HG03460 (cell line): ENCODE measurements around the gene PRM2.
"Not testable (repeated sequence)": the region's sequence is repeated elsewhere in the genome, so short reads cannot be mapped to it uniquely, and the experiment has no call there.

Experiments
- ATAC-seq: cut with Tn5 transposase; IDR thresholded peaks from one replicate; pipeline ENCODE4 v1.9.1; 2021; ENCODE audit not compliant: unreplicated experiment

PRM2 gene

DNA sequence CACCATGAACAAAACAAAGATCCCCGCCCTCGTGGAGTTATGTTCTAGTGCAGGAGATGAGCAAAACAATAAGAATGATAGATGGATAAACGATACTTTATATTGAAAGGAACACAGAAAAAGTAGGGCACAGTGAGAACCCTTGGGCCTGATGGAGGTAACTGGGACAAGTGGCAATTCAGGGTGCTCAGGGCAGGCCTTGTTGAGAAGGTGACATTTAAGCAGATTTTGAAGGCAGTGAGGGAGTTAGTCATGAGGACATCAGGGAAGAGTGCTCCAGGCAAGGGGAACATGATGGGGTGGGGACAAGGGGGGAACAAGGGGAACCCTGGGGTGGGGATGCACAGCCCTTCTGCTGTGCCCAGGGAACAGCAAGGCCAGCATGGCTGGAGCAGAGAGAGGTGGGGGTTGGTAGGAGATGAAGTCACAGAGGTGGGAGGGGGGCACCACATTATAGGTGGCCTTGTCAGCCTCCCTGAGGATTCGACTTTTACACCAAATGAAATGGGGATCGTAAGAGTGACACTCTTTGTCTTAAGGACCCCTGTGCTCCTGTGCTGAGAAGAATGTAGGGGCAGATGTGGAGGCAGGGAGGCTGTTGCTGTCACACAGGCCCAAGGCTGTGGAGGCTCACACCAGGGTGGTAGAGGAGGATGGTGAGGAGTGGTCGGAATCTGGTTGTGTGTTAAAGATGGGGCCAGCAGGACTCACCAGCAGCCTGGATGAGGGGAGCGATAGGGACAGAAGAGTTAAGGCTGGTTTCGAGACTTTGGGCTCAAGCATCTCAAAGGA, 14.0 kb upstream of the PRM2 start:
- no peak for ATAC-seq

DNA sequence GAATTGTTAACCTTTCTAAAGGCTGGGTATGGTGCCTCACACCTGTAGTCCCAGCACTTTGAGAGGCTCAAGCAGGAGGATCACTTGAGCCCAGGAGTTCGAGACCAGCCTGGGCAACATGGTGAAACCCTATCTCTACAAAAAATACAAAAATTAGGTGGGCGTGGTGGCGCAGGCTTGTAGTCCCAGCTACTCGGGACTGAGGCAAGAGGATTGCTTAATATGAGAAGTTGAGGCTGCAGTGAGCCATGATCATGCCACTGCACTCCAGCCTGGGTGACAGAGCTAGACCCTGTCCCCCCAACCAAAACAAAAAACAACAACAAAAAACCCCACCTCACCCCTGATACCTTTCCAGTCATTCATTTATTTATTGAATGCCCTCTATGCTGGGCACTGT, 13.4 kb upstream of the PRM2 start:
- ATAC-seq: not testable (repeated sequence)

DNA sequence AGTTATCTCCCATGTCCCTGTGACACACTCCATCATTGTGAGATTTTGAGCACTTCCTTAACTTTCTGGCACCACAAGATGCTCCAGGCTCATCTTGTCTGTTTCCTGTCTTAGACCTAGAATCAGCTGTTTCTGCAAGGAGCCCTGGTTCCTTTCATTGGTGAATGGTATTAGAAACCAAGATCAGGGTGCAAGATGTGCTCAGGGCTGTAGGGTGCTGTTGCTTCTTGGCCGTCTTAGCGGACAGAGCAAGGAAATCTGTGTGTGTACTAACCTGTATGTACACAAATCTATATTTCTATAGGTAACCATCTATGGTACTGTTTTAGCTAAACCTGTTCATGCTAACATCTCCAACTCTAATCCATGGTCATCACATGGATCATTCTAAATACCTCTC, 12.9 kb upstream of the PRM2 start:
- no peak for ATAC-seq

DNA sequence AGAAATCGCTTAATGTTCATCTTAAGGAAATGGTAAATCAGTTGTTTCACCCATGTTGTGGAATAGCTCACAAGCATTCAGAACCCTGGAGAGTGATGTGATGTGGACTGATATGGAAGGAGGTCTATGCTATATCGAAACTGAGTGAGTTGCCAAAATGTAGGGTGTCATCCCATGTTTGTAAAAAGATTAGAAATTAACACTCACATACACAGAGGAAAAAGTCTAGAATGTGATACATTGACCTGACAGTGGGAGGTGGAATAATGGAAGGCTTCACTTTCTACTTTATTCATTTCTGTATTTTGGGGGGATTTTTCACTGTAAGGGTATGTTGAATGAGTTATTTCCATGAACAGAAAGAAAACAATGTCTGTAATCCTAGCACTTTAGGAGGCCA, 9.6 kb upstream of the PRM2 start:
- ATAC-seq: no peak

DNA sequence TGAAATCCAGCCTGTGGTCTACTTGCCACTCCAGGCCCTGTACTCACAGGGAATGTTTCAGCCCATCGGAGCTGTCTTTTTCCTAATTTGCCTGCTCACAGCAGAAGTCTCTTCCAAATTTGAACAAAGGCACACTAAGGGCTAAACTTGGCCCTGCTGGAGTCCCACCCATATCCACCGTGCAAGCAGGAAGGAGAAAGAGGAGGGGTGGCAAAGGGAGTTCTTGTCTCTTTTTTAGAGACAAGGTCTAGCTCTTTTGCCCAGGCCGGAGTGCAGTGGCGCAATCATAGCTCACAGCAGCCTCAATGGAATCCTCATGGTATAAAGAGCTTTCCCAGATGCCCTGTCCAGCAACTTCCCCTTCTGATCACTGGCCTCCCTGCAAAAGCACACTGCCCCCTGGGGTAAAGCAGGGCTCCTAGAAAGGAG, 7.6 kb upstream of the PRM2 start:
- no peak for ATAC-seq

DNA sequence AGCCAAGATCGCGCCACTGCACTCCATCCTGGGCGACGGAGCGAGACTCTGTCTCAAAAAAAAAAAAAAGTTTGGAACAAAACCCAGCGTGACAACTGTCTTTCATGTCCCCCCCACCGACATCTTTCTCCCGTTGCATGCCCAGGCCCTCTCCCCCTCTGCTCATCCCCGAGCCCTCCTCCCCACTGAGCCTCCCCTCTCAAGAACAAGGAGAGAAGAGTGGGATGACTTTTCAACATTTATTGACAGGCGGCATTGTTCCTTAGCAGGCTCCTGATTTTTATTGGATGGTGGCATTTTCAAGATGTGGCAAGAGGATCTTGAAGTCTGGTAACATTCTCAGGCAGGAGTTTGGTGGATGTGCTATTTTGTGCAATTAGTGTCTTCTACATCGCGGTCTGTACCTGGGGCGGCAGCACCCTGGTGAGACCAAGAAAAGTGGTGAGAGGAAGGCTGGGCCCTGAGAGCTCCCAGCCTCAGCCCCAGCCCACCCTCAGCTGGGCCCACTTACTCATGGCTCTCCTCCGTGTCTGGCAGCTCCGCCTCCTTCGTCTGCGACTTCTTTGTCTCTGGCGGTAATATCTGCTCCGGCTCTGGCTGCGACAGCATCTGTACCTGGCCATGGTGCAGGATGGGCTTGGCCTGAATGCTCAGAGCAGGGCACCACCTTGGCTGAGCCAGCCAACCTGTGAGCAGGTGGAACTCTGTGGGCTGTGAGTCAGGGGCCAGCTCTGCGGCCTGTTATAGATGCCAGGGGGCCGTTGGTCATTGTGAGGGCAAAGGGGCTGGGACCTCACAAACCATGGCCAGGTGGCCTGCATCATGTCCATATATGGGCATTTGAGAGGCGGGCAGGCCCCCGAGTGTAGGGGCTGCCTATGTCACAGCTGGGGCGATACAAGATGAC, 4.6 kb upstream of the PRM2 start, which contains the start of gene PRM1:
TSS of gene PRM1 (minus strand) at position 715 of the 907 bp plus-strand sequence. CDS start at position 623, 92 bp downstream.
- ATAC-seq: no peak

DNA sequence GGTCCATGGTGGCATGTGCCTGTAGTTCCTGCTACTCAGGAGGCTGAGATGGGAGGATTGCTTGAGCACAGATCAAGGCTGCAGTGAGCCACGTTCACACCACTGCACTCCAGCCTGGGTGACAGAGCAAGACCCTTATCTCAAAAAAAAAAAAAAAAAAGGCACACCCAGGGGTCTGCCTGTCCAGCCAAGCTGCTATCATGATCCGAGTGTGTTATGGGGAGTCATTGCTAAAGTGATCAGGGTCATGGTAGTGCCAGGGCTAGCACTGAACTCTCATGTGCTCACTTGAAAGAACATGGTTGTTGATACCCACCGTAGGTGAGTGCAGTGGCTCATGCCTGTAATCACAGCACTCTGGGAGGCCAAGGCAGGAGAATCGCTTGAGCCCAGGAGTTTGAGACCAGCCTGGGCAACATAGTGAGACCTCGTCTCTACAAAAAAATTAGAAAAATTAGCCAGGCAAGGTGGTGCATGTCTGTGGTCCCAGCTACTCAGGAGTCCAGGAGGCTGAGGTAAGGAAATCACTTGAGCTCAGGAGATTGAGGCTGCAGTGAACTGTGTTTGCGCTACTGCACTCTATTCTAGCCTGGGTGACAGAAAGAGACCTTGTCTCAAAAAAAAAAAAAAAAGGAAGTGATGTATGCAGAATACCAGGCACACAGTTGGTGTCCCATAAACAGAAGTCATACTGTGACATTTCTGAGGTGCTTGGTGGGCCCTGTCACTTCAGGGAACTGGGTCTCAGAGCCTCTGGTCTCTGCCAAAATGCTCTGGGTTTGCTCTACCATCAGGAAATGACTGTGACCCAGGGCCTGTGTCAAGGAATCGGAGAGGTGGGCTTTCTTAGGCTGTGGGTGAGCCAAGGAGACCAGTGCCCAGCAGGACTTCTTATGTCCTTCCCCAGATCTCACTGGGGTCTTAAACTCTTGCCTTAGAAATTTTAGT, 2.7 kb upstream of the PRM2 start:
- ATAC-seq: no peak

DNA sequence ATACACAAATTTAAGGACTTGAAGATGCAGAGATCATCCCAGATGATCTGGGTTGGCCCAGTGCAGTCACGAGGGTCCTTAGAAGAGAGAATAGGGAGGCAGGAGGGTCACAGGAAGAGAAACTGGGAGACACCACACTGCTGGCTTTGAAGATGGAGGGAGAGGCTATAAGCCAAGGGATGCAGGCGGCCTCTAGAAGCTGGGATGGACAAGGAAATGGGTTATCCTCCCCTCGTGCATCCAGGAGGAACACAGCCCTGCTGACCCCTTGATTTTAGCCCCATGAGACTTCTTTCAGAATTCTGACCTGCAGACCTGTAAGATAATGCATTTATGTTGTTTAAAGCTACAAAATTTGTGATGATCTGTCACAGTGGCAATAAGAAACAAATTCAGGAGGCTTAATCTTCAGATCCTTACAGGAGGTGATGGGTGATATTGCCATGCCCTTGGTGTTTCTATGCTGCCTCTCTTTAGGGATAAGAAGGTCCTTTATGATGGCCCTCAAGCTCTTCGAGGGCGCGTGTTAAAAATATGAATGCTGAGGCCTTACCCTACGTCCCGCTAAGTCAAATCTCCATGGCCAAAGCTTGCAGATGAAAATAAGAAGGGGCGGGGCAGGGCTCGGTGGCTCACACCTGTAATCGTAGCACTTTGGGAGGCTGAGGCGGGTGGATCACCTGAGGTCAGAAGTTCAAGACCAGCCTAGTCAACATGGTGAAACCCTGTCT, 1.5 kb upstream of the PRM2 start:
- no peak for ATAC-seq

DNA sequence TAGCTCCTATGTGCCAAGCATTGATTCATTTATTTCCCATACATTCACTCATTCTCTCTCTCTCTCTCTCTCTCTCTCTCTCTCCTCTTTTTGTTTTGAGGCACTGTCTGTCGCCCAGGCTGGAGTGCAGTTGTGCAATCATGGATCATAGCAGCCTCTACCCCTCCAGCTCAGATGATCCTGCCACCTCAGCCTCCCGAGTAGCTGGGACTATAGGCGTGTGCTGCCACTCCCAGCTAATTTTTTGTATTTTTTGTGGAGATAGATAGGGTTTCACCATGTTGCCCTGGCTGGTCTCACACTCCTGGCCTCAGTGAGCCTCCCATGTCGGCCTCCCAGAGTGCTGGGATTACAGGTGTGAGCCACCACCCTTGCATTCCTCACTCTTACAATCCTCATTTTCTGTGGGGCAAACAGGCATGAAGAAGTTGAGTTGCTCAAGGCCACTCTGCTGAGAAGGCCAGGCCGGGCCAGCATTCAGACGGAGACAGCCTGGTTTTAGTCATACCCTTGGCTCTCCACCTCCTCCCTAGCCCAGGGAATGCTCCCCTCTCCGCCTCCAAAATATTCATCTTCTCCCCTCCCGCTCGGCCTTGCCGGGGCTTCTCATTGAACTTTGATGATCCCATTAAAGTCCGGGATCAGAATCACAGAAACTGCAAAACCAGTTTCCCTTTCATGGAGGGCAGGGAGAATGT, 765 bp upstream of the PRM2 start:
- no peak for ATAC-seq

DNA sequence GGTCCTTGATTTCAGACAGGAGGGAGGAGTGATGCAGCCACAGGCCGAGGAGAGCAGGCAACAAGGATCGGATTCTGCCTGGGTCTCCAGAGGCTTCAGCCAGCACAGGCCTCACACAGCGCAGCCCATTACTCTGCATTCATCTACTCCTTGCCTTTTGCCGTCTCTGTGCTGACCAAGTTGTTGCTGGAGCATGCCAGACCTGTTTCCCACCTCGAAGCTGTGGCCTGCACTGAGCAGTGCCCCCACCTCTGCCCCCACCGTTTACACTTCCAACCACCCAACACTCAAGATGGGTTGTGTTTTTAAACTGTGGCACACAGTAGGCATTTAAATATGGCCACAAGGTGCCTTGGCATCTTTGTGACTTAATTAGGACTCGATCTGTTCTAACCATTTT, 1.3 kb downstream of the PRM2 start:
- no peak for ATAC-seq

DNA sequence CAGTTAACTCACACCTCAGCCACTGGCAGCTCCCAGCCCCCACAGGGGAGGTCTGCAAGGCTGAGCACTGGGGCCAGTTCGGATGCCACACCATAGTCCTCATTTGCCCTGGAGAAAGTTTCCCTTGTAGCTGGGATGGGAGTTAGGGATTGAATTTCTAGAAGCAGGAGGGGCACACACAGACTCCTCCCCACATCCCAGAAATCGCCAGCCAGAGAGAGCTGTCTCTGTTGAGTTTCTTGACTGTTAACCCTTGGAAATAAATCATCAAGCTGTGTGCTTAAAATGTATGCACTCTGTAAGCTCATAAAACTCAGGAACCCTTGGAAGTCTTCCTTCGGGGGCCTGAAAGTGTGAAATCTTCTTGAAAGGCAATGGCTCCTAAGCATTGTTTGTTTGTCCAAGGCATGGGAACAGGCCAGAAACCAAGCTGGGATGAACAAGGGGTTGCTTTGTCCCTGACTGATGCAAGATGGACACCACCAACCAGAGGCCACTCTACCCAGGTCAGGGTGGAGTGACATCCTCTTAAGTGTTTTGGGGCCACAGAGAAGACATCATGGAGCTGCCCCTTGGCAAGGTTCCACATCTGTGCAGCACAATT, 2.5 kb downstream of the PRM2 start:
- no peak for ATAC-seq

DNA sequence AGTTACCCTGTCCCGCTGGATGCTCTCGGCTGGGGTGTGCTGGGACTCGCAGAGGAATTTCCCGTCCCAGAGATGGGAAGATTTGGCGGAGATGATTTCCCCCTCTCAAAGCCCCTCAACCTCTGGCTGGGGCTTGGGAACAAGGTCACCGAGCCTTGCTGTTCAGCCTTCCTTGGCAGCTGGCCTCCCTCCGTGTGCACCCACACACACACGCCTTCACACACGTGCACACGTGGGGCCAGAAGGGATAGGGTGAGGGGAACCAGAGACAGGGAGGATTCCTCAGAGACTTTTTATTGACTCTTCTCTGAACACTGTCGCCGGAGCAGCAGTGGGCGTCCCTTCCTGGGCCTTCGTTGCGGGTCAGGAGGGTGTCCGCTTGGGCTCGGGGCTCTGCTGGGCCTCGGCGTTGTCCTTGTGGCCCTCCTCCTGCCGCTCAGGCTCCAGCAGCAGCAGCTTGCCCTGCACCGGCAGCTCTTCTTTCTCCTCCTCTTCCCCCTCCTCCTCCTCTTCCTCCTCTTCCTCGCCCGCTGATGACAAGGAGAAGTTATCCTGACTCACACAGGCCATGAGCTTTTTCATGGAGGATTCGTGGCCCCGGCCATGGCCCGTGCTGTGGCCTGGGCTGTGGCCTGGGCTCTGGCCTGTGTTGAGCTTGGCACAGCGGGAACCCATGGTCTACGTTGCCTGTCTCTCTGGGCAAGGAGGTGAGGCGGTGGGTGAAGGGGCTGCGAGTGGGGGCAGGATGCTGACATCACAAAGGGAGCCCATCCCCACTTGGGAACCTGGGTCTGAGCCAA, 3.2 kb downstream of the PRM2 start, which contains the start of gene PRM3:
TSS of gene PRM3 (minus strand) at position 709 of the 800 bp plus-strand sequence. CDS start at position 675, 34 bp downstream.
- no peak for ATAC-seq

DNA sequence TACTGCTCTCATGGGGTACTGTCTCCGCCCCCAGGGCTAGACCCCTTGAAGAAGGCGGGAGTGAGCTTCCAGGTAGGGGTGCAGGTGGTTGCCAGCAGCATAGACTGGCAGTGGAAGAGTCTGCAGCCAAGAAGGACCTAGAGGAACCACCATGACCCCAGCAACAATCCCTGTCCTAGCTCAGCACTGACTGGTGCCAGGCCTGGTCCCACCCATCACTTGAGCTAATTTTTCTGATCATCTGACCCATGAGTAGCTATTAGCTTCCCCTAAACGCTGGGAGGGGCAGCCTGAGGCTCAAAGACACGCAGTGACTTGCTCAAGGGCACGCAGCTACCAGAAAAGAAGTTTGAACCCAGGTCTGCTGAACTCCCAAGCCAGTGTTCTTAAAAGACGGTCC, 3.8 kb downstream of the PRM2 start:
- ATAC-seq: no peak

DNA sequence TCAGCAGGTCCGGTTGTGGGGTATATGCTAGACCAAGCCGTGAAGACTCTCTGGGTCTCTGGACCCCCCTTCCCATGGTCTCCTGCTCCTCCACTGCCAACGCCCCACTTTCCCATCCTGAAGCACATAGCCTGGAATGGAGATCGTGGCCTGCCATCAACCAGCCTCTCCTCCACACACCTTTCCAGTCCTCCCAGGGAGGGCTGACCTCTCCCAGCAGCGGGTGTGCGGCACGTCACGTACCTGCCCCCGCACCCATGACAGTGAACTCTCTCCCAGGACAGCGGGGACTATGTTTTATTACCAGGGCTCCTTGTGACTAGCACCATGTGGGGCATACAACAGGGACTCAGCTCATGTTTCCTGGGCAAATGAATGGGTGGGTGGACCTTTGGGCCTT, 4.7 kb downstream of the PRM2 start:
- no peak for ATAC-seq

DNA sequence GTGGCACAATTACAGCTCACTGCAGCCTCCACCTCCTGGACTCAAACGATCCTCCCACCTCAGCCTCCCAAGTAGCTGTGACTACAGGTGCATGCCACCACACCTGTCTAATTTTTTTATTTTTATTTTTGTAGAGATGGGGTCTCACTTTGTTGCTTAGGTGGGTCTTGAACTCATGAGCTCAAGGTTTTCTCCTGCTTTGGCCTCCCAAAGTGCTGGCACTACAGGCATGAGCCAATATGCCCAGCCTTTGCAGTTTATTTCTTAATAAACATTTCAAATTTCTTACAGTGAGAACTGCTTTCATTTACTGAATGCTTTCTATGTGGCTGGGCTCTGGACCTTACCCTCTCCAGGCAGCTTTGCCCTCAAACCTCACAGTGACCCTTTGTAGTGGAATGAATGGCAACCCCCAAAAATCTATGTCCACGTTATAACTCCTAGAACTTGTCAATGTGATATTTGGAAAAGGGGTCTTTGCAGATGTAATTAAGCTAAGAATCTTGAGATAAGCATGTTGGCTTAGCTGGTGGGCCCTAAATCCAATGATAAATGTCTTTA, 5.6 kb downstream of the PRM2 start:
- no peak for ATAC-seq

DNA sequence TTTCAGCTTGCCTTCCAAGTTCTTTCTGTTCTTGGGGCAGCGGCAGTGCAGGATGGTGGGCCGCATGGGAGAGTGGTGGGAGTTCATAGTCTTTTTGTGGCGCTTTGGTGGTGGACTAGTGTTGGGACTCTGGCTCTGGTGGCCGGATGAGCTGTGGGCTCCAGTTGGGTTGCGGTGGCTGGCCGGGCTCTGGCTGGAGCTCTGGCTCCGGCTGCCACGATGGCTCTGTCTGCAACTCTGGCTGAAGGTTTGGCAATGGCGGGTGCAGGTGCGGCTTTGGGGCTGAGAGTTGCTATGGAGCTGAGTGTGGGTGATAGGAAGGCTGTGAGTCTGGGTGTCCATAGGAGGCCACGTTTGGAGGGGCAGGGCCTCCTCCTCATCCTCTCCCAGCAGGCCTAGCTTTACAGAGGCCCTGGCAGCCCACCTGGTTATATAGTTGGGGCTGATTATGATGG, 7.3 kb downstream of the PRM2 start, which contains the start of gene TNP2:
TSS of gene TNP2 (minus strand) at position 405 of the 455 bp plus-strand sequence. CDS start at position 342, 63 bp downstream.
- ATAC-seq: no peak

DNA sequence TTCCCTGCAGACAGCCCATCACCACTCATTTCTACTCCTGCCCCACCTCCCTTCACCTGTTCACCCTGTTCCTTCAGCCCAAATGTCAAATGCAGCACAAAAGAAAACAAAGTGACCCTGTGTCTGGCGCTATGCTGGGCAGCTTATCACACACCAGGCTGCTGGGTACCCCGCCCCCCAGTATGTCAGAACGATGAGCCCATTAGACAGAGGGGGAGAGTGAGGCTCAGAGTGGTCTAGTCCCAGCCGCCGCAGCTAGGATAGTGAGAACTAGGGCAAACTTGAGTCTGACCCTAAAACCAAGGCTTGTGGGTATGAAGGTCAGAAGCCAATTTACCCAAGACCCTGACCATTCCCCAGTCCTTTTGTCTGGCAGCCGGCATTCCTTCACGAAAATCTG, 11.2 kb downstream of the PRM2 start:
- ATAC-seq: no peak
